Measurements from ENCODE around the gene AOC1. TPM values are rescaled to one million over a fixed set of nuclear protein-coding genes. Genes with fewer than 3 reads are reported as not detected.

AOC1 gene
- total and polyA plus RNA-seq, 2 of the 4 experiments (the other 2 are of a cell fraction): not detected

- H2BK5ac ChIP-seq (ENCODE audit: low read depth, low read length, poor library complexity, severe bottlenecking): no peak overlapping the region
- no peak overlapping the region for H2AFZ ChIP-seq (replicated peaks; ENCODE audit: low read length, poor library complexity)
- no peaks in the 10 kb centered on the region for H3K4me1 ChIP-seq (ENCODE audit: control insufficient read depth, insufficient read depth, low read length)
- no peaks in the 10 kb centered on the region for H3K79me1 ChIP-seq (ENCODE audit: low read depth in 1 of 2, low read length in 2 of 2)
- DNase-seq (no peak), ATAC-seq (ENCODE audit: low read depth) (no peak)
- CTCF ChIA-PET: interaction anchor here (0.8 kb wide), 1 partner anchor 24 kb away, joined by 3 read pairs; no protein-coding TSS in a partner anchor
- H3K9me3 ChIP-seq (ENCODE audit: control insufficient read depth, insufficient read depth, low read length): no peaks in the 10 kb centered on the region; the same call in 1 of the 2 replicates
- no peak overlapping the region for H3K56ac ChIP-seq (ENCODE audit: extremely low read depth, insufficient read depth, low read length)
- no peak overlapping the region for H3K4ac ChIP-seq (ENCODE audit: low read depth, low read length)
- no peak overlapping the region for H2BK20ac ChIP-seq (ENCODE audit: low read depth, low read length)
- no peak overlapping the region for H2AK9ac ChIP-seq (replicated peaks; ENCODE audit: low read depth, low read length, poor library complexity)
- H3K36me3 ChIP-seq (ENCODE audit: control insufficient read depth, insufficient read depth, low read length): no peaks in the 10 kb centered on the region
- H3K4me2 ChIP-seq (ENCODE audit: low read depth, low read length): no peak overlapping the region
- H4K8ac ChIP-seq (ENCODE audit: low read depth in 2 of 2, low read length in 2 of 2): no peak overlapping the region
- in situ Hi-C loops (cut with MboI; ENCODE audit: low sequenced_read_pairs): no loop called here
- H3K27me3 ChIP-seq (ENCODE audit: control insufficient read depth, insufficient read depth, low read length): peaks cover 5% of the 10 kb centered on the region; the same call in 1 of the 2 replicates
- no peak overlapping the region for H3K23ac ChIP-seq (ENCODE audit: low read depth, low read length)
- no peaks in the 10 kb centered on the region for H4K20me1 ChIP-seq (ENCODE audit: insufficient read depth, low read length)
- H3K4me3 ChIP-seq (ENCODE audit: insufficient read depth, low read depth, low read length): no peak overlapping the region
- no peak overlapping the region for H3K27ac ChIP-seq (ENCODE audit: insufficient read depth, low read length)
- WGBS, 2 experiments (ENCODE audit: extremely low coverage in 2 of 2, insufficient read length in 1 of 2): 92% methylated on average over 4 of the region's 18 CpGs; no CpG with 5 or more reads in 1 of the 2 experiments
- dilution Hi-C loops (cut with HindIII; ENCODE audit: low sequenced_read_pairs, unreplicated experiment): no loop called here
- no peak overlapping the region for H4K91ac ChIP-seq (ENCODE audit: insufficient read depth, low read depth, low read length)
- no peak overlapping the region for H3K14ac ChIP-seq (replicated peaks; ENCODE audit: low read depth, low read length)
- no peak overlapping the region for H2BK15ac ChIP-seq (ENCODE audit: low read depth, low read length)
- no peak overlapping the region for H2AK5ac ChIP-seq (ENCODE audit: low read depth, low read length)
- POLR2A ChIA-PET (ENCODE audit: unreplicated experiment): no interaction called here
- H3K9me1 ChIP-seq (ENCODE audit: insufficient read depth, low read length): no peaks in the 10 kb centered on the region
- no peak overlapping the region for H4K5ac ChIP-seq (ENCODE audit: low read depth, low read length)
- BruUV-seq (replicated peaks): no TSS peak
- no peak overlapping the region for H2BK120ac ChIP-seq (ENCODE audit: low read depth, low read length)
- intact Hi-C loops (cut with micrococcal nuclease): no loop called here
- H3K9ac ChIP-seq (ENCODE audit: low read depth, low read length): no peak overlapping the region
- no peak overlapping the region for H3K18ac ChIP-seq (ENCODE audit: low read depth, low read length)
- TF ChIP-seq NFE2L2 (IDR thresholded peaks at IDR 0.05; ENCODE audit: low read depth, low read length) (no peak), CHD1 (IDR thresholded peaks at IDR 0.05; ENCODE audit: low read depth, low read length) (no peak), CEBPB (IDR thresholded peaks at IDR 0.05; ENCODE audit: low read depth, low read length) (no peak), RFX5 (IDR thresholded peaks at IDR 0.05; ENCODE audit: low read depth, low read length) (no peak), MXI1 (IDR thresholded peaks at IDR 0.05; ENCODE audit: borderline replicate concordance, low read depth, low read length) (no peak), FOS (IDR thresholded peaks at IDR 0.05; ENCODE audit: low read depth, low read length) (no peak), CTCF (conservative IDR thresholded peaks at IDR 0.05; ENCODE audit: low read depth, low read length) (no peak), RAD21 (IDR thresholded peaks at IDR 0.05; ENCODE audit: low read length) (no peak), SMC3 (IDR thresholded peaks at IDR 0.05; ENCODE audit: low read depth, low read length) (no peak), MAFK (IDR thresholded peaks at IDR 0.05; ENCODE audit: low read depth, low read length) (no peak), MAZ (IDR thresholded peaks at IDR 0.05; ENCODE audit: borderline replicate concordance, low read depth, low read length) (no peak), RCOR1 (IDR thresholded peaks at IDR 0.05; ENCODE audit: insufficient replicate concordance, low read length) (no peak)
- TF ChIP-seq, protein P1, sequence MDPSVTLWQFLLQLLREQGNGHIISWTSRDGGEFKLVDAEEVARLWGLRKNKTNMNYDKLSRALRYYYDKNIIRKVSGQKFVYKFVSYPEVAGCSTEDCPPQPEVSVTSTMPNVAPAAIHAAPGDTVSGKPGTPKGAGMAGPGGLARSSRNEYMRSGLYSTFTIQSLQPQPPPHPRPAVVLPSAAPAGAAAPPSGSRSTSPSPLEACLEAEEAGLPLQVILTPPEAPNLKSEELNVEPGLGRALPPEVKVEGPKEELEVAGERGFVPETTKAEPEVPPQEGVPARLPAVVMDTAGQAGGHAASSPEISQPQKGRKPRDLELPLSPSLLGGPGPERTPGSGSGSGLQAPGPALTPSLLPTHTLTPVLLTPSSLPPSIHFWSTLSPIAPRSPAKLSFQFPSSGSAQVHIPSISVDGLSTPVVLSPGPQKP (IDR thresholded peaks at IDR 0.05; ENCODE audit: borderline replicate concordance, low read depth, low read length): no peak
- TF ChIP-seq, protein P2, sequence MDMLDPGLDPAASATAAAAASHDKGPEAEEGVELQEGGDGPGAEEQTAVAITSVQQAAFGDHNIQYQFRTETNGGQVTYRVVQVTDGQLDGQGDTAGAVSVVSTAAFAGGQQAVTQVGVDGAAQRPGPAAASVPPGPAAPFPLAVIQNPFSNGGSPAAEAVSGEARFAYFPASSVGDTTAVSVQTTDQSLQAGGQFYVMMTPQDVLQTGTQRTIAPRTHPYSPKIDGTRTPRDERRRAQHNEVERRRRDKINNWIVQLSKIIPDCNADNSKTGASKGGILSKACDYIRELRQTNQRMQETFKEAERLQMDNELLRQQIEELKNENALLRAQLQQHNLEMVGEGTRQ (IDR thresholded peaks at IDR 0.05; ENCODE audit: low read depth, low read length): no peak
Measured at GRCh38 chr7:150858236-150859197, 6.2 kb downstream of the AOC1 start.
